ENCODE measurements around the gene SDR42E1.

GRCh38 chr16:82042144-82042543 lies 30.9 kb upstream of the SDR42E1 start:
- TF ChIP-seq CTCF (IDR thresholded peaks at IDR 0.05) (no peak), POLR2A (IDR thresholded peaks at IDR 0.05) (no peak)

Data from testis (tissue), 2 donors.